GM12878 (cell line): ENCODE results near the gene WBP1L. TPM values are rescaled to one million over a fixed set of nuclear protein-coding genes. Genes with fewer than 3 reads are reported as not detected.

Source experiments
- ATAC-seq: fragments of 200-7000 bp; cut with Tn5 transposase; 3 replicates; pipeline ENCODE4 v1.9.1; 2020; ENCODE audit warnings: mild to moderate bottlenecking, moderate library complexity
- BruUV-seq: library from RNA; stranded (reverse); fragments of 400-500 nt; replicated peaks from 2 replicates; lab custom pipeline; 2021; lab: Mats Ljungman, UMichigan
- CTCF ChIA-PET: fragments of 300-600 bp; sonication (Branson Sonifier 250); formaldehyde crosslinking; extraction: SDS; loops from one replicate; lab custom pipeline; 2021; ENCODE audit warnings: inconsistent platforms; lab: Yijun Ruan, JAX
- POLR2A ChIA-PET: fragments of 350-600 bp; formaldehyde crosslinking; extraction: SDS; loops from one replicate; lab custom pipeline; 2021; ENCODE audit warnings: inconsistent platforms; lab: Charles Lee
- RAD21 ChIA-PET: fragments of 300-600 bp; sonication (Branson Sonifier 250); formaldehyde crosslinking; loops from one replicate; lab custom pipeline; 2023; ENCODE audit warnings: antibody characterized with exemption; ENCODE audit not compliant: unreplicated experiment; lab: Charles Lee
- SMC1A ChIA-PET: fragments of 300-600 bp; sonication (Branson Sonifier 250); formaldehyde crosslinking; loops from one replicate; lab custom pipeline; 2023; ENCODE audit not compliant: unreplicated experiment, uncharacterized antibody; lab: Charles Lee
- DNase-seq: peaks from one replicate; pipeline ENCODE4 v3.0.0-alpha.2; 2011; ENCODE audit warnings: low read depth, low spot score
- FAIRE-seq: peaks from 3 replicates; lab custom pipeline; 2011; peaks lifted over from hg19 to GRCh38; lab: Jason Lieb, UNC
- H2AFZ ChIP-seq: 2 replicates; pipeline ENCODE4 v1.6.0; 2011; ENCODE audit warnings: low read depth, low read length, control low read depth; ENCODE audit not compliant: control insufficient read depth
- H3K27ac ChIP-seq: 2 replicates; pipeline ENCODE4 v1.5.1; 2011; ENCODE audit warnings: control low read depth; ENCODE audit not compliant: control insufficient read depth, insufficient read depth
- H3K27me3 ChIP-seq, 2 experiments: replicated peaks in 1 of 2; 2 replicates each; pipeline versions ENCODE4 v1.6.0 to v1.6.1; 2011; ENCODE audit warnings: low read length in 1 of 2; ENCODE audit not compliant: control insufficient read depth in 2 of 2, insufficient read depth in 2 of 2
- H3K36me3 ChIP-seq, 2 experiments: 2 replicates each; pipeline ENCODE4 v1.5.1; 2011; ENCODE audit warnings: low read length in 1 of 2; ENCODE audit not compliant: control insufficient read depth in 2 of 2, insufficient read depth in 2 of 2
- H3K4me1 ChIP-seq: 2 replicates; pipeline ENCODE4 v1.6.1; 2011; ENCODE audit warnings: mild to moderate bottlenecking, low read length, moderate library complexity, mixed read lengths; ENCODE audit not compliant: control insufficient read depth, insufficient read depth
- H3K4me2 ChIP-seq: 2 replicates; pipeline ENCODE4 v1.6.0; 2011; ENCODE audit warnings: control low read depth; ENCODE audit not compliant: control insufficient read depth, insufficient read depth
- H3K4me3 ChIP-seq: fragments of 200-600 bp; sonication (generic); 2 replicates; pipeline ENCODE4 v1.5.1; 2016
- H3K79me2 ChIP-seq: 2 replicates; pipeline ENCODE4 v1.6.0; 2011; ENCODE audit warnings: low read length; ENCODE audit not compliant: control insufficient read depth, insufficient read depth
- H3K9ac ChIP-seq: 2 replicates; pipeline ENCODE4 v1.8.0; 2011; ENCODE audit warnings: low read length, control low read depth, mixed read lengths; ENCODE audit not compliant: control insufficient read depth, insufficient read depth
- H3K9me3 ChIP-seq: replicated peaks from 3 replicates; pipeline ENCODE4 v1.5.1; 2011; ENCODE audit warnings: mild to moderate bottlenecking, low read length; ENCODE audit not compliant: control insufficient read depth, insufficient read depth
- H4K20me1 ChIP-seq: 2 replicates; pipeline ENCODE4 v1.6.0; 2011; ENCODE audit not compliant: control insufficient read depth, insufficient read depth
- BMI1 ChIP-seq: fragments of 450-650 bp; IDR thresholded peaks from 2 replicates; pipeline ENCODE4 v1.6.1; 2016; ENCODE audit warnings: mild to moderate bottlenecking, moderate library complexity, borderline replicate concordance
- MTA2 ChIP-seq: fragments of 450-650 bp; IDR thresholded peaks from 2 replicates; pipeline ENCODE4 v1.6.1; 2016; ENCODE audit warnings: low read depth, mild to moderate bottlenecking, moderate library complexity
- NR2C2 ChIP-seq: IDR thresholded peaks from 2 replicates; pipeline ENCODE4 v1.6.1; 2011; ENCODE audit warnings: borderline replicate concordance, low read depth; ENCODE audit not compliant: control insufficient read depth, insufficient read length
- WGBS: methylation state at CpG from one replicate; pipeline ENCODE4 v1.1.6; 2016; ENCODE audit warnings: low lambda C conversion rate; ENCODE audit not compliant: insufficient replicate concordance, insufficient coverage; ENCODE audit errors: missing lambda C conversion rate; 5-methylcytosine and 5-hydroxymethylcytosine counted together
- in situ Hi-C: fragments of 300-500 bp; cut with MboI; formaldehyde crosslinking; loops from 9 replicates; pipeline ENCODE4 v1.14.3; 2018; ENCODE audit warnings: mixed read lengths
- intact Hi-C: fragments of 100-400 bp; cut with micrococcal nuclease; formaldehyde crosslinking; loops from one replicate; pipeline ENCODE4 v1.14.2; 2022; ENCODE audit not compliant: unreplicated experiment
- polyA plus RNA-seq, 11 experiments: library from polyadenylated mRNA; depleted of rRNA in 4 of 11; unstranded in 6 of 11; stranded (reverse) in 5 of 11; fragments of >200 nt; fragmentation: Nextera tagmentation in 4 of 11; fragmentation: Illumina TruSeq in 1 of 11; extraction: Ambion mirVana in 4 of 11; extraction: Trizol in 1 of 11; gene quantifications; 1 replicate in 1 of 11; 2 replicates in 10 of 11; pipeline versions ENCODE4 v1.2.1 to v1.2.3, GENCODE V29; 2011 to 2016; ENCODE audit warnings: inconsistent platforms in 2 of 11, missing spikeins in 2 of 11, low read depth in 1 of 11
- total RNA-seq, 4 experiments: library from RNA; depleted of rRNA in 3 of 4; stranded (reverse); fragments of >200 nt in 3 of 4; fragmentation: Illumina TruSeq in 1 of 4; extraction: Trizol in 1 of 4; gene quantifications; 2 replicates each; pipeline versions ENCODE4 v1.2.1 to v1.2.3, GENCODE V29; 2013 to 2021
- TF ChIP-seq, protein P1 (sequence below): fragments of 450-650 bp; IDR thresholded peaks from 2 replicates; pipeline ENCODE4 v1.6.1; 2017; ENCODE audit warnings: mild to moderate bottlenecking

WBP1L gene
- total and polyA plus RNA-seq, 10 of the 15 experiments (the other 5 are each of a cell fraction or from before 2014, with no cell fraction given) = 3.7 to 18.8 (median 12.3) TPM

GRCh38 chr10:102859911-102860310, 116.2 kb downstream of the WBP1L start:
- no TSS peak for BruUV-seq
- DNase-seq (no peak), FAIRE-seq (no peak), ATAC-seq (no peak)
- H3K27me3 ChIP-seq = no peaks in the 10 kb centered on the region
- ChIA-PET SMC1A (no interaction called here), POLR2A (interaction anchor here (0.6 kb wide), 1 partner anchor 670 kb away, joined by 3 read pairs; no protein-coding TSS in a partner anchor), CTCF (interaction anchor here (0.7 to 0.8 kb wide), 2 partner anchors 25 to 73 kb away, joined by 3 to 7 read pairs; no protein-coding TSS in a partner anchor), RAD21 (no interaction called here)
- H3K36me3 ChIP-seq = no peaks in the 10 kb centered on the region; a peak in 1 of 4 replicates
- no peak for TF ChIP-seq MTA2
- TF ChIP-seq, protein P1, sequence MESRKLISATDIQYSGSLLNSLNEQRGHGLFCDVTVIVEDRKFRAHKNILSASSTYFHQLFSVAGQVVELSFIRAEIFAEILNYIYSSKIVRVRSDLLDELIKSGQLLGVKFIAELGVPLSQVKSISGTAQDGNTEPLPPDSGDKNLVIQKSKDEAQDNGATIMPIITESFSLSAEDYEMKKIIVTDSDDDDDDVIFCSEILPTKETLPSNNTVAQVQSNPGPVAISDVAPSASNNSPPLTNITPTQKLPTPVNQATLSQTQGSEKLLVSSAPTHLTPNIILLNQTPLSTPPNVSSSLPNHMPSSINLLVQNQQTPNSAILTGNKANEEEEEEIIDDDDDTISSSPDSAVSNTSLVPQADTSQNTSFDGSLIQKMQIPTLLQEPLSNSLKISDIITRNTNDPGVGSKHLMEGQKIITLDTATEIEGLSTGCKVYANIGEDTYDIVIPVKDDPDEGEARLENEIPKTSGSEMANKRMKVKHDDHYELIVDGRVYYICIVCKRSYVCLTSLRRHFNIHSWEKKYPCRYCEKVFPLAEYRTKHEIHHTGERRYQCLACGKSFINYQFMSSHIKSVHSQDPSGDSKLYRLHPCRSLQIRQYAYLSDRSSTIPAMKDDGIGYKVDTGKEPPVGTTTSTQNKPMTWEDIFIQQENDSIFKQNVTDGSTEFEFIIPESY = no peak
- 100% methylated on average over 2 of the region's 2 CpGs for WGBS
- intact Hi-C loops (no loop called here), in situ Hi-C loops (no loop called here)
- no peak overlapping the region for H3K9ac ChIP-seq
- H3K4me1 ChIP-seq = no peaks in the 10 kb centered on the region
- no peak overlapping the region for H3K4me3 ChIP-seq
- H2AFZ ChIP-seq = no peak overlapping the region
- no peaks in the 10 kb centered on the region for H3K9me3 ChIP-seq
- H4K20me1 ChIP-seq = no peaks in the 10 kb centered on the region
- H3K27ac ChIP-seq = no peak overlapping the region
- no peak overlapping the region for H3K4me2 ChIP-seq
- H3K79me2 ChIP-seq = no peaks in the 10 kb centered on the region

GRCh38 chr10:102863660-102864059, 119.9 kb downstream of the WBP1L start:
- Histone ChIP-seq H2AFZ (no peak overlapping the region), H3K4me2 (no peak overlapping the region)
- TF ChIP-seq NR2C2 = no peak
- no peak for TF ChIP-seq BMI1
- TF ChIP-seq, all 136 proteins: peak for 0
- 89% methylated on average over 2 of the region's 2 CpGs for WGBS
- FAIRE-seq = no peak
- Histone ChIP-seq H3K9me3 (no peaks in the 10 kb centered on the region), H3K4me1 (no peaks in the 10 kb centered on the region), H3K79me2 (no peaks in the 10 kb centered on the region), H3K27ac (no peak overlapping the region), H4K20me1 (no peaks in the 10 kb centered on the region), H3K27me3 (no peaks in the 10 kb centered on the region), H3K4me3 (no peak overlapping the region), H3K9ac (no peak overlapping the region), H3K36me3 (no peaks in the 10 kb centered on the region; a peak in 1 of 4 replicates)
- RAD21 ChIA-PET = no interaction called here
- in situ Hi-C loops = no loop called here
- POLR2A ChIA-PET = no interaction called here
- TSS peak; percentile 43 for BruUV-seq
- intact Hi-C loops = no loop called here
- CTCF ChIA-PET = interaction anchor here (0.8 to 2.4 kb wide), 2 partner anchors 11 to 13 kb away, joined by 3 to 5 read pairs; no protein-coding TSS in a partner anchor
- DNase-seq = no peak
- no peak for ATAC-seq
- SMC1A ChIA-PET = interaction anchor here (1.4 to 1.6 kb wide), 2 partner anchors 11 to 38 kb away, joined by 3 to 6 read pairs; no protein-coding TSS in a partner anchor
